ENCODE results near the gene ONECUT1.

- no peak for TF ChIP-seq CTCF (IDR thresholded peaks at IDR 0.05)
- no peak for TF ChIP-seq POLR2A (IDR thresholded peaks at IDR 0.05)
These were observed 15.5 kb upstream of the ONECUT1 start for GRCh38 chr15:52805351-52806283.
